Urothelium cell line (cell line): ENCODE measurements around the gene RXYLT1.
"Not testable (repeated sequence)": the region's sequence is repeated elsewhere in the genome, so short reads cannot be mapped to it uniquely, and the experiment has no call there.

ENCODE experiments used
- DNase-seq: peaks from one replicate; pipeline ENCODE4 v3.0.0; 2011; ENCODE audit warnings: low spot score, mixed read lengths
- FAIRE-seq: peaks from 2 replicates; lab custom pipeline; 2011; peaks lifted over from hg19 to GRCh38; lab: Jason Lieb, UNC

Gene RXYLT1

GRCh38 chr12:63779498-63780481, at the start of gene RXYLT1:
RXYLT1 (plus strand) TSS chr12:63779909; CDS start chr12:63779961, 52 bp downstream.
- DNase-seq (peak; percentile 96), FAIRE-seq (no peak)

DNA sequence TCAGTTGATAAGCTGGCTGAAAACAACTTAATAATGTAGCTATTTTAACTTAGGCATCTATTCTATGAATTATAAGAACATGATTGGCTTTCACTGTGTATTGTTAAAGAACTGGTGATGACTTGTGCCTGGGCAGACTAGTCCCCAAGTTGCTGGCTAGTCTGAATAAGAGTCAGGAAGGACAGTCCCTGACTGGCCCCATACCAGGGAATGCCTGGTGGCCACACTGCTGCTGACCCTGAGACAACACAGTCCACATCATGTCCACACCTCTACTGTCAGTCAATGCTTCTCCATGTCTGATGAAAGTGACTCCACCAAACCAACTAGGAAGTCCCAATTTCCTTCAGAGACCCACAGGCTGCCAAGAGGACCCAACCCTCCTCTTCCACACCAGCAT, 46.9 kb upstream of the RXYLT1 start:
- peak; percentile 59 for FAIRE-seq
- not testable (repeated sequence) for DNase-seq

DNA sequence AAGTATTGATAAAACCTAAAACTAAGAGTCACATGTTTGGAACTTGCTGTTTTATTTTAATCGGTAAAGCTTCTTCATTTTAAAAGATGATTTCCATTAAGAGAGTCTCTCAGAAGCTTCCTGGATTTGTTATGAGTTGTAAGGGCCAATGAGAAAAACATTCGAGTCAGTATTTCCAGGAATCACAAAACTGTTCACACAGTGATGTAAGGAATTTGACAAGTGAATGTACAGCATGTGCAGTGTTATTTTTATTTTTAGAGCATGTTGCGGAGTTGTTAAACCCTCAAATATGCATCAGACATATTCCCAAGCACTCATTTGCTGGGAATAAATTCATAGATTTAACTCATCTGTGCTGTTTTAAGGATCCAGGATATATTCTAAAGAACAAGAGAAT, 46.1 kb upstream of the RXYLT1 start:
- not testable (repeated sequence) for FAIRE-seq, DNase-seq

- DNase-seq, FAIRE-seq: not testable (repeated sequence)
Observed at GRCh38 chr12:63740551-63740950, 39.2 kb upstream of the RXYLT1 start.

DNA sequence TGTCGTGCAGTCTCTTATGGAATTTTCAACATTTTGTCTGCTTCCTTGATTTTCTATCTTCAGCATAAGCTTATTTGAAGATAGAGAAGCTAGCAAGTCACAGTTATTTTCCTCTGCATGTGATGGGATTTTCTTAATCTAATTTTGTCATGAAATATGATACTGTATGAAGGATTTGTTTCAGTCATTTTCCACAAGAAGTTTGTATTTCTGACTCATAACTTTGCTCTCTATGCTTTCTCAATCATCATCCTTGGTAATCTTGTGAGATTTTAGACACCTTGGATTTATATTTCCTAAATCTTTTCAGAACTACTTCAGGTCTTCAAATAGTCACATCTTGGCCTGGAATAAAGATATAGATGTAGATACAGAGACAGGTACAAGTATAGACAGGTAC, 38.3 kb upstream of the RXYLT1 start:
- FAIRE-seq, DNase-seq: not testable (repeated sequence)

DNA sequence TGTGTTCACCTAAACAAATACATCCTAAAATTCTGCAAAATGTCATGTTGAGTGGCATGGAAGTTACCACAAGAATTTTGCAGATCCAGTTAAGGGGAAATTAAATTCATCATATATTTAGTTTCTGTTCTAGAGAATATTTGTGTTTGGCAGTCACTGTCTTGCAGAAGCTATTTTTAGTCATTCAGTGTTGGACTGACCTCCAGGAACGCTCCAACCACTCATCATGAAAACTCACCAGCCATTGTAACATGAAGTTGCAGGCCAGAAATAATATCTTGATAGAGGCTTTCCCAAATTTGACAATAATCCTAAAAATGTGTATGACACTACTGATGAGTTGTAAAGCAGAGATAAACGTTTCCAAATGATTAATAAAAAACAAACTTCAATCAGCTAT, 35.6 kb upstream of the RXYLT1 start:
- not testable (repeated sequence) for FAIRE-seq, DNase-seq

GRCh38 chr12:63746470-63746869, 33.2 kb upstream of the RXYLT1 start:
- not testable (repeated sequence) for FAIRE-seq, DNase-seq

- not testable (repeated sequence) for FAIRE-seq, DNase-seq
Observed at GRCh38 chr12:63747136-63747535, 32.6 kb upstream of the RXYLT1 start.

GRCh38 chr12:63747553-63747952, 32.2 kb upstream of the RXYLT1 start:
- no peak for FAIRE-seq
- DNase-seq = no peak

GRCh38 chr12:63752283-63752682, 27.4 kb upstream of the RXYLT1 start:
- FAIRE-seq (no peak), DNase-seq (no peak)

- no peak for FAIRE-seq
Observed at GRCh38 chr12:63752841-63753240, 26.9 kb upstream of the RXYLT1 start.

DNA sequence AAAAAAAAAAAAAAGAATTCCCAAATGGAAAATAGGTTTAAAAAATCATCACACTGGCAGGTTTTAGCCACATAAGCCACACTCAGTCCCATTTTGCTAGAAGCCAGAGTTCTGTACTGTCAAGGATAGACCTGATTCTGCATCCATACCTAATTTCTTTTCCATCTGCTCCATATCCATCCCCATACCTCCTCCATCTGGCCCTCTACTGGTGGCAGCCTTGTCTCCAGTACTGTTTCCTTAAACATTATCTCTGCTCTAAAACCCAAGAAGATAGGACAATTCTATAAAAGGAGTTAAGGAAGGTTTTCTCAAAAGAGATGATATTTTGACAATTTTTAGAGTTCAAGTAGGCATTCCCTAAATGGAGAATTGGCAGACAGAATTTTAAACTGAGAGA, 26.0 kb upstream of the RXYLT1 start:
- no peak for FAIRE-seq
- no peak for DNase-seq

More at GRCh38 chr12:63752841-63753240, 26.9 kb upstream of the RXYLT1 start:
- DNase-seq = no peak

DNA sequence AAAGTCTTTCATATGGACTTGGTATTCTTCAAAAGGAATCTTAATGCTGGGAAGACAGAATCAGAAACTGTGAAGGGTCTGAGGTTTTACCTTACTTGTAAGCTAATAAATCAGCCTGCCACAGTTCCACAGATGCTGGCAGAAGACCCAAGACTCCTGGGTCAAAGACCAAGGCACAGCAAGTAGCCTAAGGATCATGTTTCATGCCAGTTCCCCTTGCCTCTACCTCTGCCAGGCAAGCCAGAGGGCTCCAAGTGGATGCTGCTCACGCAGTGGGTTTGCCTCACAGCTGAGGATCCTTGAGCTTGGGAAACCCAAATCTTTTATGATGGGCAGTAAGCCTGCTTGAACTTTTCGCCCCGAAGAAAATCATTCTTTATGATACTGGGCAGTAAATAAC, 15.2 kb upstream of the RXYLT1 start:
- no peak for FAIRE-seq

GRCh38 chr12:63766498-63766897, 13.2 kb upstream of the RXYLT1 start:
- no peak for FAIRE-seq
- no peak for DNase-seq

More for the DNA sequence above, 15.2 kb upstream of the RXYLT1 start:
- no peak for DNase-seq

GRCh38 chr12:63770375-63770774, 9.3 kb upstream of the RXYLT1 start:
- no peak for FAIRE-seq

GRCh38 chr12:63777340-63777739, 2.4 kb upstream of the RXYLT1 start:
- DNase-seq (no peak), FAIRE-seq (no peak)

More at GRCh38 chr12:63770375-63770774, 9.3 kb upstream of the RXYLT1 start:
- no peak for DNase-seq

GRCh38 chr12:63782466-63782865, 2.8 kb downstream of the RXYLT1 start:
- FAIRE-seq = no peak
- no peak for DNase-seq

GRCh38 chr12:63787306-63787705, 7.6 kb downstream of the RXYLT1 start:
- FAIRE-seq (no peak), DNase-seq (no peak)

DNA sequence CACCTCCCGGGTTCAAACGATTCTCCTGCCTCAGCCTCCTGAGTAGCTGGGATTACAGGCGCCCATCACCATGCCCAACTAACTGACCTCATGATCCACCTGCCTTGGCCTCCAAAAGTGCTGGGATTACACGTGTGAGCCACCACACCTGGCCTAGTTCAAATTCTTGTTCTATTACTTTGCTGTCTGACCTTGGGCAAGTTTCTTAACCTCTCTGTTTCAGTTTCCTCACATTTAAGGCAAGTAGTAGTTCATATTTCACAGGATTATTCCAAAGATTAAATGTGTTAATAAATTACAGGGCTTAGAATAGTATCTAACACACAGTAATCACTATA, 10.9 kb downstream of the RXYLT1 start:
- no peak for FAIRE-seq
- no peak for DNase-seq

- no peak for FAIRE-seq
Observed at GRCh38 chr12:63792338-63792737, 12.6 kb downstream of the RXYLT1 start.

GRCh38 chr12:63795032-63795687, 15.5 kb downstream of the RXYLT1 start:
- FAIRE-seq = no peak
- DNase-seq = no peak

More at GRCh38 chr12:63792338-63792737, 12.6 kb downstream of the RXYLT1 start:
- DNase-seq = no peak

DNA sequence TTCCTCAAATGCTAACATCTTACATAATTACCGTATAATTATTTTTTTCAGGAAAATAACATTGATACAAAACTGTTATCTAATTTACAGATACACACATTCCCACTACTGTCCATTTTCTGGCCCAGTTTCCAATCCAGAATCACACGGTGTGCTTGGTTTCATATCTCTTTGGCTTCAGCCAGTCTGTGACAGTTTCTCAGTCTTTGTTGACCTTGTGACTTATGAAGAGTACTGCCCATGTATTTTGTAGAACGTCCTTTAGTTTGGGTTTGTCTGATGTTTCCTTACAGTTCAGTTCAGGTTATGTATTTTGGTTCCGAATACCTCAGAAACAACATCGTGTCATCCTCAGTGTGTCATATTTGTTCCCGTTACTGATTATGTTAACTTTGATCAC, 16.2 kb downstream of the RXYLT1 start:
- no peak for DNase-seq
- FAIRE-seq = no peak
